Natural killer cell (primary cell): ENCODE data around the gene DGKB. TPM values are rescaled to one million over a fixed set of nuclear protein-coding genes. Genes with fewer than 3 reads are reported as not detected.

Source experiments
- ATAC-seq, 3 donors: fragments of 150-1000 bp in 2 of 3; fragments of 200-7000 bp in 1 of 3; cut with Tn5 transposase; 1 replicate in 1 of 3; 2 replicates in 2 of 3; pipeline ENCODE4 v1.10.0; 2021; ENCODE audit warnings: mild to moderate bottlenecking in 2 of 3, moderate library complexity in 2 of 3
- DNase-seq, 2 donors: peaks; one replicate each; pipeline versions ENCODE4 v3.0.0 to v3.0.0-alpha.2; 2013 to 2021; ENCODE audit warnings: mixed read lengths in 1 of 2
- H3K27ac ChIP-seq: one replicate; pipeline ENCODE4 v1.5.1; 2013; ENCODE audit warnings: mild to moderate bottlenecking, low read length
- H3K27me3 ChIP-seq: one replicate; pipeline ENCODE4 v1.6.1; 2013; ENCODE audit warnings: low read length; ENCODE audit not compliant: control insufficient read depth, insufficient read depth
- H3K36me3 ChIP-seq: one replicate; pipeline ENCODE4 v1.6.1; 2013; ENCODE audit warnings: low read length; ENCODE audit not compliant: control insufficient read depth, insufficient read depth
- H3K4me1 ChIP-seq: one replicate; pipeline ENCODE4 v1.6.1; 2013; ENCODE audit warnings: low read length; ENCODE audit not compliant: control insufficient read depth, insufficient read depth
- H3K4me3 ChIP-seq: one replicate; pipeline ENCODE4 v1.5.1; 2013; ENCODE audit warnings: low read length
- H3K9me3 ChIP-seq: one replicate; pipeline ENCODE4 v1.6.1; 2013; ENCODE audit warnings: low read length; ENCODE audit not compliant: control insufficient read depth, insufficient read depth
- H3K27ac Mint-ChIP-seq, 2 donors: one replicate each; pipeline ENCODE4 v1.8.0; 2022; ENCODE audit warnings: mild to moderate bottlenecking in 2 of 2, mixed read lengths in 2 of 2, moderate library complexity in 1 of 2
- H3K27me3 Mint-ChIP-seq, 2 donors: one replicate each; pipeline ENCODE4 v1.8.0; 2022; ENCODE audit warnings: low read depth in 2 of 2, mixed read lengths in 2 of 2
- H3K36me3 Mint-ChIP-seq: one replicate; pipeline ENCODE4 v1.8.0; 2022; ENCODE audit warnings: mixed read lengths
- H3K4me1 Mint-ChIP-seq, 2 donors: one replicate each; pipeline ENCODE4 v1.8.0; 2022; ENCODE audit warnings: mixed read lengths in 2 of 2
- H3K4me3 Mint-ChIP-seq: one replicate; pipeline ENCODE4 v1.8.0; 2022; ENCODE audit warnings: mild to moderate bottlenecking, moderate library complexity, mixed read lengths
- H3K9me3 Mint-ChIP-seq, 2 donors: one replicate each; pipeline ENCODE4 v1.8.0; 2022; ENCODE audit warnings: mixed read lengths in 2 of 2
- CTCF ChIP-seq: fragments of 200-600 bp; IDR thresholded peaks from one replicate; pipeline ENCODE4 v1.8.0; 2022; ENCODE audit warnings: antibody characterized with exemption
- WGBS: methylation state at CpG from one replicate; pipeline ENCODE4 v1.1.7; 2013; ENCODE audit warnings: missing lambda C conversion rate; ENCODE audit not compliant: insufficient coverage; 5-methylcytosine and 5-hydroxymethylcytosine counted together
- intact Hi-C: fragments of 100-400 bp; cut with micrococcal nuclease; formaldehyde crosslinking; loops from one replicate; pipeline ENCODE4 v1.14.2; 2022
- total RNA-seq, 4 donors: library from RNA; stranded (reverse); fragments of 120-200 nt in 1 of 4; gene quantifications; one replicate each; pipeline versions ENCODE4 v1.2.3 to v1.2.4, GENCODE V29; 2013 to 2022

The DGKB gene
- total RNA-seq, 3 donors from 2014 or later (not counting 1 experiment from before 2014, with no cell fraction given): not detected

GRCh38 chr7:14542624-14543023, 359.9 kb downstream of the DGKB start:
- Histone ChIP-seq H3K9me3 (no peaks in the 10 kb centered on the region), H3K27me3 (no peaks in the 10 kb centered on the region), H3K4me1 (no peaks in the 10 kb centered on the region), H3K36me3 (no peaks in the 10 kb centered on the region), H3K4me3 (no peak overlapping the region), H3K27ac (no peak overlapping the region)
- H3K9me3 Mint-ChIP-seq: peaks cover 7 to 17% of the 10 kb centered on the region in 2 donors
- no peaks in the 10 kb centered on the region for H3K36me3 Mint-ChIP-seq
- 89% methylated on average over 4 of the region's 5 CpGs for WGBS
- no peak for ATAC-seq
- H3K4me3 Mint-ChIP-seq: no peak overlapping the region
- H3K27me3 Mint-ChIP-seq: no peaks in the 10 kb centered on the region
- H3K27ac Mint-ChIP-seq: no peak overlapping the region
- no peak for TF ChIP-seq CTCF
- no peaks in the 10 kb centered on the region for H3K4me1 Mint-ChIP-seq
- no peak for DNase-seq
- intact Hi-C loops: no loop called here

GRCh38 chr7:14521183-14521582, 381.4 kb downstream of the DGKB start:
- H3K4me1 ChIP-seq: no peaks in the 10 kb centered on the region
- H3K4me3 Mint-ChIP-seq: no peak overlapping the region
- H3K9me3 Mint-ChIP-seq: peaks cover 12 to 28% of the 10 kb centered on the region in 2 donors
- no peak overlapping the region for H3K4me3 ChIP-seq
- no peaks in the 10 kb centered on the region for H3K27me3 ChIP-seq
- no peak overlapping the region for H3K27ac ChIP-seq
- no peaks in the 10 kb centered on the region for H3K4me1 Mint-ChIP-seq
- peaks cover 7% of the 10 kb centered on the region for H3K36me3 Mint-ChIP-seq
- intact Hi-C loops: no loop called here
- no peaks in the 10 kb centered on the region for H3K36me3 ChIP-seq
- no peaks in the 10 kb centered on the region for H3K27me3 Mint-ChIP-seq
- DNase-seq (no peak), ATAC-seq (no peak)
- no peak for TF ChIP-seq CTCF
- no peaks in the 10 kb centered on the region for H3K9me3 ChIP-seq
- no peak overlapping the region for H3K27ac Mint-ChIP-seq
- no CpG with 5 or more reads among the region's 3 CpGs for WGBS

GRCh38 chr7:14510268-14510667, 392.3 kb downstream of the DGKB start:
- Histone ChIP-seq H3K36me3 (no peaks in the 10 kb centered on the region), H3K4me3 (no peak overlapping the region), H3K27ac (no peak overlapping the region), H3K27me3 (no peaks in the 10 kb centered on the region), H3K9me3 (no peaks in the 10 kb centered on the region), H3K4me1 (no peaks in the 10 kb centered on the region)
- Mint-ChIP-seq H3K4me1 (no peaks in the 10 kb centered on the region), H3K9me3 (peaks cover 9 to 17% of the 10 kb centered on the region in 2 donors), H3K36me3 (no peaks in the 10 kb centered on the region), H3K27me3 (no peaks in the 10 kb centered on the region), H3K4me3 (no peak overlapping the region), H3K27ac (no peak overlapping the region)
- ATAC-seq (no peak), DNase-seq (no peak)
- TF ChIP-seq CTCF: no peak
- 89% methylated on average over 2 of the region's 2 CpGs for WGBS
- intact Hi-C loops: no loop called here

GRCh38 chr7:14507617-14508016, 394.9 kb downstream of the DGKB start:
- Mint-ChIP-seq H3K9me3 (peaks cover 15 to 18% of the 10 kb centered on the region in 2 donors), H3K27me3 (no peaks in the 10 kb centered on the region), H3K27ac (no peak overlapping the region), H3K4me3 (no peak overlapping the region), H3K36me3 (no peaks in the 10 kb centered on the region), H3K4me1 (no peaks in the 10 kb centered on the region)
- Histone ChIP-seq H3K27me3 (no peaks in the 10 kb centered on the region), H3K9me3 (no peaks in the 10 kb centered on the region), H3K4me1 (no peaks in the 10 kb centered on the region), H3K27ac (no peak overlapping the region), H3K36me3 (no peaks in the 10 kb centered on the region), H3K4me3 (no peak overlapping the region)
- no peak for DNase-seq
- 40% methylated on average over 3 of the region's 3 CpGs for WGBS
- intact Hi-C loops: no loop called here
- ATAC-seq: no peak
- no peak for TF ChIP-seq CTCF
